SW 1271 (cell line): Measurements from ENCODE around the gene PPAN.

ENCODE experiments used
- DNase-seq, 2 experiments: peaks; one replicate each; lab custom pipeline; 2025; lab: John Stamatoyannopoulos, UW

PPAN gene

GRCh38 chr19:10113964-10114650 lies 7.9 kb downstream of the PPAN start:
- no peak for DNase-seq

DNA sequence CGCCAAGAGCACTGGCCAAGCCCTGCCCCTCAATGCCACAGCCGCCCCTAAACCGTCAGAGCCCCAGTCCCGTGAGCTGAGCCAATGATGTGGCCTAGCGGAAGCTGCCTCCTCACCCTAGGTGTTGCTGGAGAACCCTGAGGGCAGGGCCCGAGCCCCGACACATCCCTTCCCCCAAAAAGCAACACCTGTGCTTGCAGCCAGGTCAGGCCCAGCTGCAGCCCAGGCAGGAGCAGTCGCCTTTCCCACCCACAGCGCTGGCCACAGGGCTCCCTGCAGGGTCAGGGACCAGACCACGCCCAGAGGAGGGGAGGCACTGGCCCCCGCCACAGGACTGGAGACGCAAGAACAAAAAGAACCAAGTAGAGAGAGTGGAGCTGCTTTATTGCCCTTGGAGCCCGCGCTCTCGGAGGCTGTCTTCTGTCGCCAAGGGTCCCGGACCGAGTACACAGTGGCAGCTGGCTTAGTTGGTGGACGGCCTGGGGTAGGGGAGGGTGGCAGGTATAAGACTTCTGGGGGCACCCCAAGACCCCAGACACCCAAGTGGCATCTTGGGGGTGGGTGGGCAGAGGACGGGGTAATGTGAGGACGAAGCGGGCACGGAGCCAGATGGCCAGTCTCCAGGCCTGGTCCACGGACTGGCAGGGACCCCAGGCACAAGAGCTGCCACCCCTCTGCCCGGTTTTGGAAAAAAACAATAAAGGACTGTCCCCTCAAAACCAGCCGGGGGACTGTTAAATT lies 8.7 kb downstream of the PPAN start:
- no peak for DNase-seq

GRCh38 chr19:10115392-10116084 lies 9.4 kb downstream of the PPAN start:
- DNase-seq = no peak

DNA sequence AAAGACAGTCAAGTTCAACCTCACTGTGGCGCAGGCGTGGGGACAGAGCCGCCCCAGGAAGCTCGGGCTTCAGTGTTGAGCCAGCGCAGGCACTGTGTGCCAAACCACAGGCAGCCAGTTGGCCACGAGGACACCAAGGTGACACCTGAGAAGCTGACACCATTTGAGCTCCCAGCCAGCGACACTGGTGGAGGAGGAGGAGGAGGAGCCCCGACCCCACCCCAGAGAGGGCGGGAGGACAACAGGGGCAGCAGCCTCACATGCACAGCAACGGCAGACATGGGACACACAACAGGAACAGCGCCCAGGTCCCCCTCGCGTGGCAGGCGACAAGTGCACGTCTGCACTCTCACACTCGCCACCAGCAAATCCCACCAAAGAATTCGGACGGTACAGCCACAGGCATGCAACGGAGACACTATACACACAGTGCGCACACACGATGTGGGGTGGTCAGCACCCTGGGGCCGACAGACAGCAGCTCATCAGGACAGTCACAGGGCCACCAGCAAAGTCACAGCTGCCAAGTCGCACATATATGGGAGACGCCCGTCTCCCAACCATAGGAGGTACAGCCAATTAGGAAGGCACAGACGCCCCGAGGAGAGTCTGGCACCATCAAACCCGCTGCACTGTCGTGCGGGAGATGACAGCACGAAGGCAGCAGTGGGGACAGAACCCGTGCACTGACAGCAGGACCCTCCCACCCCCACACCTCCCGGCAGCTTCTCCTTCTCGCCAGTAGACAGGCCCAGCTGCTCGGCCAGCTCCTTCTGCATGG lies 10.1 kb downstream of the PPAN start:
- DNase-seq = no peak

DNA sequence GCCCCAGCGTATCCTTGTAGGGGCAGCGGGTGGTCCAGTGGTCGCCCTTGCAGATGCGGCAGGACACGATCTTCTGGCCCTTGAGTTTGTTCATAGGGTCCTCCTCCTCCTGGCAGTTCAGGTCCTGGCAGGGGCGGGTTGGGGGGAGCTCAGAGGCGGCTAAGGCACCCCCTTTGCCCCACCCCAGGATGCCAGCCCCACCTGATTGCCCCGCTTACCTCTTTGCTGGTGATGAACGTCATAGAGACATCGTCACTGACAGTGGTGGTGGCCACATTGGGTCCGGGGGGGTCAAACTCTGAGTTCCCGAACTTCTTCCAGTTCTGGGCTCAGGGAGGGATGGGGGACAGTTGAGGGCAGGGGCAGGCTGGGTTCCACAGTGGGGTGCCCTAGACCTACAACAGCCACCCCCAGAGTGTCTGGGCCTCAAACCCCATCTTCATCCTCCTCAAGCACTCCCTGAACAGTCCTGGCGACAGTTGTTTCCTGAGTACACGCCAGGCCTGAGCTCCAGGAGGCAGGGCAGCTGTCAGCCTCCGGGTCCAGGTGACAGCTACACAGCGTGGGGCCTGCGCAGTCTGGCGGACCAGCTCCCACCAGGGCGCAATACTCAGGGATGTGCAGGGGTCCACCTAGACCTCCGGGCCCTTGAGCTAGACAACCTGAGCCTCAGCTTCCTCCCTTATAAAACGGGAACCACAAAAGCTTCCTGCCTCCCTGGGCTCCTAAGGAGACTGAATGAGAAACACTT lies 10.9 kb downstream of the PPAN start:
- DNase-seq = no peak

DNA sequence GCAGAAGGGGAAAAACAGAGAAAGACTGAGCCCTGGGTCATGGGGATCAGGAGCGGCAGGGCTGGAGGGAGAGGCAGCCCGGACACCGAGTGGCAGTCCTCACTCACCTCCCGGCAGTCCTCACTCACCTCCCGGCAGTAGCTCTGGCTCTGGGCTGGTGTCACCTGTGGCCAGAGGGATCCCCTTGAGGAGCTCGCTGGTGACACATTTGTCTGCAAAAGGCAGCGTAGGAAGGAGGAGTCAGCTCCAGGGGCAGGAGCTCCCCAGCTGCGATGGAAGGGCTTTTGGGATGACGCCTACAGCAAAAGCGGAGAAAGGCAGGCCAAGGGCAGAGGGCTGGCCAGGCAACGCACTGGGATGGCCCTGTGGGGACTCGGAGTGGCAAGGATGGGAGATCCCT lies 12.8 kb downstream of the PPAN start:
- no peak for DNase-seq

DNA sequence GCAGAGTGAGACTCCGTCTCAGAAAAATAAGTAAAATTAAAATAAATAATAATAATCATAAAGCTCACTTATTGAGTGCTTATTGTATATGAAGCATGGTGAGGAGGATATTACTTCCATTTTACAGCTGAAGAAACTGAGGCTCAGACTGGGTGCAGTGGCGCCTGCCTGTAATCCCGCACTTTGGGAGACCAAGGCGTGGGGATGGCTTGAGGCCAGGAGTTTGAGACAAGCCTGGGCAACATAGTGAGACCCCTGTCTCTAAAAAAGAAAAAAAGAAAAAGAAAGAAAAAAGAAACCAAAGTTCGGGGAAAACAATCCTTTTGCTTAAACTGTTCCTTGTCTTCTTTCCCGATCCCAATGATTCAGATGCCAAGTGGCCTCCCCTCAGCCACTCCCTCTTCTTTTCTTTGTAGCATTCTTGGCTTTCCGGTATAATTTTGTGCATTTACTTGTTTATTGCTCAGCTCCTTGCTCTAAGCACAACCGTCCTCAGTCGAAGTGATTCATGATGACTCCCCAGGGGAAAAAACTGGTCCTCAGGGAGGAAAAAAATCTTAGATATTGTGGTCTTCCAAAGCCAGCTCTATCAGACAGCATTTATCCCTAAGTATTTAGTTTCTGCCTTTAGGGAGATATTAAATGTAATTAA lies 14.5 kb downstream of the PPAN start:
- peak in 1 of 2 experiments; percentile 22 for DNase-seq

DNA sequence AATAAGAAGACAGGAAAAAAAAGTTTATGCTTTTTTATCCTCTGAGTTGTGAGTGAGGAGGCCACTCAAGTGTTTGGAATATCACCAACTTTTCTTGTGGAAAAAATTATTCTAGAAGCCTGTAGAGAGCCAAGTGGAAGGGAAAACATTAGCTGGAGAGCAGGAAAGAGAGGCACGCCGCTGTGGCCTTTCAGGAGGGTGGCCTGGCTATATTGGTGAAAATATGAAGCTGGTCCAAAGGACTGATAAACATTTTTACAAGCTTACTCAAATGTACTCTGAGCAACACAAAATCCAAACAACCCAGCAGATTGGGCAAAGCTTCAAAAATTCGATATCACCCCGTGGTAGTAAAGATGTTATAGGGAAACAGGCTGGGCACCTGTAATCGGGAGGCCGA lies 15.9 kb downstream of the PPAN start:
- DNase-seq = no peak

GRCh38 chr19:10124429-10124828 lies 18.3 kb downstream of the PPAN start:
- DNase-seq = no peak

DNA sequence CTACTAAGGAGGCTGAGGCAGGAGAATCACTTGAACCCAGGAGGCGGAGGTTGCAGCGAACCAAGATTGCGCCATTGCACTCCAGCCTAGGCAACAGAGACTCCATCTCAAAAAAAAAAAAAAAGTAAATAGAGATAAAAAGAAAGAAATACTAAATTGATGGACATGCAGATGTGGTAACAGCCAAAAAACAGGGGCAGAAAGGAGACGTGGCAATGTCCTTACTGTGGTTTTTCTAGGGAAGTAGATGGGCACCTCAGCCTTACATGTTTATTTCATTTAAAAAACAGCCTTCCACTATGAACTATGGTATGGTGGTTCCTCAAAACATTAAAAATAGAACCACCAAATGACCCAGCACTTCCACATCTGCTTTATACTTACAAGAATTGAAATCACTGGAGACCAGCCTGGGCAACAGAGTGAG lies 20.1 kb downstream of the PPAN start:
- no peak for DNase-seq

DNA sequence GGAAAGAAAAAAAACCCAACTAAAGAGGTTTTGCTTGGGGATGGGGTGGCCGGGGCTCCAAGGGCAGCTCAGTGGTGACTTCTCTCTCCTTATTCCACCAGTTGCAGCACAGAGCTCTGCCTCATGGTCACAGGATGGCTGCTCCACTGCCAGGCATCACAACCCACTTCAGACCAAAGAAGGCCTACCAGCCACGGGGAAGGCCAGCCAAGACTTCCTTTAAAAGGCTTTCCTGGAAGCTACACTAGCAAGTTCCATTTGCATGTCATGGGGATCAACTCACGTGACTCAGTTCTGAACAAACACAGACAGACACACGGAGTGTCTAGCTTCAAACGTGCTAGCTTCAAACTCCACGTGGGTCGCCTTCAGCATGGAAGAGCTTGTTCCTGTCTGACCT lies 26.7 kb downstream of the PPAN start:
- DNase-seq = no peak

- DNase-seq = no peak
Observed at GRCh38 chr19:10133596-10133995, 27.4 kb downstream of the PPAN start.

GRCh38 chr19:10134040-10134439 lies 27.9 kb downstream of the PPAN start:
- no peak for DNase-seq

- no peak for DNase-seq
Observed at GRCh38 chr19:10135551-10136334, 29.6 kb downstream of the PPAN start.

GRCh38 chr19:10136936-10137335 lies 30.8 kb downstream of the PPAN start:
- no peak for DNase-seq

GRCh38 chr19:10137751-10138682 lies 31.9 kb downstream of the PPAN start:
- DNase-seq = no peak

GRCh38 chr19:10138879-10139795 lies 33.0 kb downstream of the PPAN start:
- DNase-seq = no peak

GRCh38 chr19:10139952-10140351 lies 33.8 kb downstream of the PPAN start:
- no peak for DNase-seq
